PC-9 (cell line): ENCODE data around the gene ZFP1. TPM values are rescaled to one million over a fixed set of nuclear protein-coding genes. Genes with fewer than 3 reads are reported as not detected.
A peak's percentile ranks its signal among the peaks of the same experiment; 100 is the strongest.

Experiments used
- BruUV-seq: library from RNA; stranded (reverse); fragments of 400-500 nt; replicated peaks from 2 replicates; lab custom pipeline; 2021; lab: Mats Ljungman, UMichigan
- CTCF ChIA-PET: fragments of 300-600 bp; sonication (Branson Sonifier 250); formaldehyde crosslinking; loops from one replicate; lab custom pipeline; 2022; ENCODE audit warnings: antibody characterized with exemption; lab: Charles Lee
- POLR2A ChIA-PET: fragments of 300-600 bp; sonication (Branson Sonifier 250); formaldehyde crosslinking; loops from one replicate; lab custom pipeline; 2022; ENCODE audit warnings: antibody characterized with exemption; ENCODE audit not compliant: unreplicated experiment; lab: Charles Lee
- DNase-seq, 2 experiments: peaks; one replicate each; pipeline versions ENCODE4 v3.0.0 to v3.0.0-alpha.2; 2015 to 2022; ENCODE audit warnings: mixed read lengths in 1 of 2
- H2AFZ ChIP-seq: fragments of 200-600 bp; sonication (generic); 2 replicates; pipeline ENCODE4 v1.8.1; 2017; ENCODE audit warnings: antibody characterized with exemption
- H3F3A ChIP-seq: fragments of 200-600 bp; sonication (generic); 2 replicates; pipeline ENCODE4 v1.8.1; 2017; ENCODE audit warnings: antibody characterized with exemption, mild to moderate bottlenecking, low read depth; ENCODE audit not compliant: insufficient read depth
- H3K27ac ChIP-seq: fragments of 200-600 bp; sonication (generic); 2 replicates; pipeline ENCODE4 v1.6.1; 2016; ENCODE audit warnings: mixed run types
- H3K27me3 ChIP-seq: fragments of 200-600 bp; sonication (generic); 2 replicates; pipeline ENCODE4 v1.6.1; 2016; ENCODE audit warnings: low read depth, mixed run types; ENCODE audit not compliant: insufficient read depth
- H3K36me3 ChIP-seq: fragments of 200-600 bp; sonication (generic); 2 replicates; pipeline ENCODE4 v1.6.1; 2016; ENCODE audit warnings: low read depth, mixed run types
- H3K4me1 ChIP-seq: fragments of 200-600 bp; sonication (generic); replicated peaks from 2 replicates; pipeline ENCODE4 v1.6.1; 2016; ENCODE audit warnings: mixed run types; ENCODE audit not compliant: insufficient read depth
- H3K4me2 ChIP-seq: fragments of 200-600 bp; sonication (generic); 2 replicates; pipeline ENCODE4 v1.6.1; 2017; ENCODE audit warnings: mixed run types
- H3K4me3 ChIP-seq: fragments of 200-600 bp; sonication (generic); 2 replicates; pipeline ENCODE4 v1.6.1; 2016; ENCODE audit warnings: mixed run types
- H3K79me2 ChIP-seq: fragments of 200-600 bp; sonication (generic); 2 replicates; pipeline ENCODE4 v1.6.1; 2017; ENCODE audit warnings: low read depth, mixed run types
- H3K9me2 ChIP-seq: fragments of 200-600 bp; sonication (generic); 2 replicates; pipeline ENCODE4 v1.8.1; 2017; ENCODE audit warnings: mild to moderate bottlenecking; ENCODE audit not compliant: insufficient read depth
- H3K9me3 ChIP-seq: fragments of 200-600 bp; sonication (generic); 2 replicates; pipeline ENCODE4 v1.8.1; 2016; ENCODE audit warnings: low read depth; ENCODE audit not compliant: insufficient read depth
- H4K20me1 ChIP-seq: fragments of 200-600 bp; sonication (generic); 2 replicates; pipeline ENCODE4 v1.8.1; 2017; ENCODE audit not compliant: insufficient read depth
- CTCF ChIP-seq: fragments of 200-600 bp; sonication (generic); conservative IDR thresholded peaks from 2 replicates; pipeline ENCODE4 v1.6.1; 2017; ENCODE audit warnings: mixed run types, antibody characterized with exemption, mild to moderate bottlenecking, moderate library complexity
- EZH2 ChIP-seq: fragments of 200-600 bp; sonication (generic); IDR thresholded peaks from 2 replicates; pipeline ENCODE4 v1.8.0; 2017; ENCODE audit warnings: antibody characterized with exemption, low read depth
- intact Hi-C: fragments of 100-400 bp; cut with micrococcal nuclease; formaldehyde crosslinking; loops from one replicate; pipeline ENCODE4 v1.10.0; 2022; ENCODE audit not compliant: unreplicated experiment
- total RNA-seq: library from RNA; stranded (reverse); gene quantifications from 2 replicates; pipeline ENCODE4 v1.2.3, GENCODE V29; 2021

ZFP1 gene
- total RNA-seq, 1 experiment from 2014 or later = 10.9 TPM

- H3K27ac ChIP-seq = peak overlapping the region; percentile 83
- BruUV-seq = no TSS peak
These were observed 39.3 kb upstream of the ZFP1 start for GRCh38 chr16:75108792-75109731.

GRCh38 chr16:75109732-75110243, 38.5 kb upstream of the ZFP1 start:
- peaks cover 26% of the 10 kb centered on the region for H3F3A ChIP-seq
- POLR2A ChIA-PET = interaction anchor here (0.6 to 1.2 kb wide), 3 partner anchors 45 to 124 kb away, joined by 4 to 6 read pairs (median 4); no protein-coding TSS in a partner anchor

More at GRCh38 chr16:75108792-75109731, 39.3 kb upstream of the ZFP1 start:
- no peaks in the 10 kb centered on the region for H3K9me2 ChIP-seq
- no peak overlapping the region; the same call in 1 of the 2 replicates for H2AFZ ChIP-seq
- no peaks in the 10 kb centered on the region; the same call in 1 of the 2 replicates for H3K36me3 ChIP-seq
- no peaks in the 10 kb centered on the region for H4K20me1 ChIP-seq
- H3K4me3 ChIP-seq = peak overlapping the region; percentile 17; the same call in 1 of the 2 replicates
- POLR2A ChIA-PET = interaction anchor here (0.6 to 1.2 kb wide), 4 partner anchors 44 to 123 kb away, joined by 3 to 6 read pairs (median 4); no protein-coding TSS in a partner anchor
- H3K79me2 ChIP-seq = peaks cover 4% of the 10 kb centered on the region; the same call in 1 of the 2 replicates
- peak overlapping the region; percentile 69 for H3K4me2 ChIP-seq
- H3K27me3 ChIP-seq = no peaks in the 10 kb centered on the region
- peaks cover 40% of the 10 kb centered on the region for H3K4me1 ChIP-seq
- CTCF ChIA-PET = interaction anchor here (0.6 to 1.6 kb wide), 9 partner anchors 21 to 149 kb away, joined by 3 to 7 read pairs (median 4); partner anchors contain the start of genes WDR59 and ZNRF1
- intact Hi-C loops = loop anchor here (1.0 kb wide), 6 partner anchors 13 to 124 kb away; partner anchors contain the start of gene WDR59
- peak; percentile 97 to 98 for DNase-seq
- peaks cover 26% of the 10 kb centered on the region for H3F3A ChIP-seq
- TF ChIP-seq EZH2 (no peak), CTCF (no peak; the same call in 1 of the 2 replicates)
- no peaks in the 10 kb centered on the region for H3K9me3 ChIP-seq

More at GRCh38 chr16:75109732-75110243, 38.5 kb upstream of the ZFP1 start:
- CTCF ChIA-PET = interaction anchor here (0.6 to 1.6 kb wide), 6 partner anchors 20 to 150 kb away, joined by 3 to 4 read pairs (median 4); partner anchors contain the start of genes WDR59 and ZNRF1
- no peaks in the 10 kb centered on the region; the same call in 1 of the 2 replicates for H3K36me3 ChIP-seq
- intact Hi-C loops = loop anchor here (1.0 to 5.0 kb wide), 6 partner anchors 44 to 232 kb away; partner anchors contain the start of gene WDR59
- H3K4me3 ChIP-seq = 0 out of 2 replicates have a peak overlapping the region, but pooled peaks have one; percentile 17
- no peak overlapping the region for H2AFZ ChIP-seq
- H3K9me2 ChIP-seq = no peaks in the 10 kb centered on the region
- H3K27ac ChIP-seq = peak overlapping the region; percentile 83
- H3K4me1 ChIP-seq = peaks cover 40% of the 10 kb centered on the region
- TF ChIP-seq CTCF (no peak), EZH2 (no peak)
- no TSS peak for BruUV-seq
- peak overlapping the region; percentile 69 for H3K4me2 ChIP-seq
- H4K20me1 ChIP-seq = no peaks in the 10 kb centered on the region
- no peaks in the 10 kb centered on the region for H3K79me2 ChIP-seq
- DNase-seq = peak; percentile 61 to 69
- no peaks in the 10 kb centered on the region for H3K27me3 ChIP-seq
- no peaks in the 10 kb centered on the region for H3K9me3 ChIP-seq
